Stomach (tissue), 9 donors: ENCODE measurements around the gene TMEM106C. TPM values are rescaled to one million over a fixed set of nuclear protein-coding genes. Genes with fewer than 3 reads are reported as not detected.

ENCODE experiments used
- DNase-seq, 2 donors: peaks; one replicate each; pipeline versions ENCODE4 v3.0.0 to v3.0.0-alpha.2; 2013 to 2019
- H3K27ac ChIP-seq, 5 donors: fragments of 200-600 bp in 4 of 5; sonication (generic) in 4 of 5; one replicate each; pipeline ENCODE4 v1.5.1; 2013 to 2019; ENCODE audit warnings: mild to moderate bottlenecking in 1 of 5, moderate library complexity in 1 of 5
- H3K27me3 ChIP-seq, 3 donors: fragments of 200-600 bp; sonication (generic); one replicate each; pipeline ENCODE4 v1.5.1; 2017 to 2019; ENCODE audit warnings: mixed run types in 1 of 3
- H3K36me3 ChIP-seq, 4 donors: fragments of 200-600 bp; sonication (generic); 1 replicate in 3 of 4; 2 replicates in 1 of 4; pipeline ENCODE4 v1.5.1; 2016 to 2019
- H3K4me1 ChIP-seq, 4 donors: fragments of 200-600 bp; sonication (generic); one replicate each; pipeline ENCODE4 v1.5.1; 2016 to 2019
- H3K4me3 ChIP-seq, 4 donors: fragments of 200-600 bp; sonication (generic) in 3 of 4; one replicate each; pipeline ENCODE4 v1.5.1; 2016 to 2019; ENCODE audit warnings: mild to moderate bottlenecking in 1 of 4
- H3K9me3 ChIP-seq, 4 donors: fragments of 200-600 bp; sonication (generic); one replicate each; pipeline ENCODE4 v1.5.1; 2016 to 2019
- CTCF ChIP-seq, 7 experiments: fragments of 450-650 bp in 4 of 7; fragments of 200-600 bp in 3 of 7; sonication (generic) in 3 of 7; IDR thresholded peaks; one replicate each; pipeline ENCODE4 v1.5.1; 2016 to 2019; ENCODE audit warnings: antibody characterized with exemption in 7 of 7, control low read depth in 2 of 7, mild to moderate bottlenecking in 1 of 7
- EP300 ChIP-seq: sonication (generic); formaldehyde crosslinking; IDR thresholded peaks from one replicate; pipeline ENCODE4 v1.6.1; 2017; ENCODE audit warnings: antibody characterized with exemption
- POLR2A ChIP-seq, 4 donors: fragments of 450-650 bp; IDR thresholded peaks; one replicate each; pipeline ENCODE4 v1.6.1; 2016; ENCODE audit warnings: antibody characterized with exemption in 4 of 4, control low read depth in 2 of 4, mild to moderate bottlenecking in 1 of 4, moderate library complexity in 1 of 4
- POLR2AphosphoS5 ChIP-seq, 3 donors: sonication (generic); formaldehyde crosslinking; IDR thresholded peaks; one replicate each; pipeline ENCODE4 v1.6.1; 2016; ENCODE audit warnings: antibody characterized with exemption in 3 of 3
- WGBS, 5 donors: extraction: QIAGEN DNeasy Blood & Tissue Kit in 3 of 5; methylation state at CpG; one replicate each; pipeline versions ENCODE4 v1.1.5 to v1.1.7; 2013 to 2018; 5-methylcytosine and 5-hydroxymethylcytosine counted together
- intact Hi-C: fragments of 100-400 bp; cut with DNase I; formaldehyde crosslinking; loops from one replicate; pipeline ENCODE4 v1.15.1; 2023; ENCODE audit warnings: low total_unique reads
- polyA plus RNA-seq, 3 donors: library from polyadenylated mRNA; stranded (reverse); fragments of 200-250 nt; gene quantifications; one replicate each; pipeline ENCODE4 v1.2.3, GENCODE V29; 2013
- total RNA-seq, 5 donors: library from RNA; depleted of rRNA; stranded (reverse); fragments of >200 nt; gene quantifications; one replicate each; pipeline versions ENCODE4 v1.1.0 to v1.2.3, GENCODE V29; 2014 to 2016
- donor health status: healthy with polysubstance abuse.
- donor health status: Bipolar disorder and iron deficiency.
- donor health status: healthy.

TMEM106C gene
- total and polyA plus RNA-seq, 8 donors = 29.8 to 254 (median 61.9) TPM

DNA sequence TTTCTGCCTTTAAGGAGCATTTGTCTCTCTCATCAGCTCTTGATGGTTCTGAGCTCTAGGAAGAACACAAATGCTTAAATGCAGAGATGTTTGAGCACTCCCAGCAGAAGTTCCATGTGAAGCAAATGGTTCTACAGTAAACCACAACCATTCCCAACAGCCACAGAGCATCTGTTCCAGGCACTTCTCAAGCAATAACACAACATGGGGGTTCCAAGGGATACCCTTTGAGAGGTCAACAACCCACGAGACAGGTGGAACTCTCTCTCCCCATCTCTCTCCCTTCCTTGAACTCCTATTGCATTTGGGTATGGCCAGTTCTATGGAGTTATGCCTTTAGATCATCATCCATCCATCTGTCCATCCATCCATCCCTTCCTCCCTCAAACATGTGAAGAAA lies 46.1 kb downstream of the TMEM106C start:
- TF ChIP-seq CTCF (IDR thresholded peaks at IDR 0.05) (no peak), EP300 (no peak), POLR2AphosphoS5 (IDR thresholded peaks at IDR 0.05) (no peak), POLR2A (IDR thresholded peaks at IDR 0.05) (no peak)
- Histone ChIP-seq H3K27ac (no peak overlapping the region), H3K27me3 (peaks cover 4 to 70% (median 17%) of the 10 kb centered on the region in 3 donors), H3K4me1 (peaks cover 6 to 9% (median 8%) of the 10 kb centered on the region in 4 donors), H3K36me3 (no peaks in the 10 kb centered on the region), H3K9me3 (no peaks in the 10 kb centered on the region), H3K4me3 (no peak overlapping the region)
- 47 to 74% (median 60%) methylated on average over 1 of the region's 1 CpG for WGBS, 5 donors
- no peak for DNase-seq
- intact Hi-C loops = no loop called here

- H3K27me3 ChIP-seq = peaks cover 0 to 60% (median 7%) of the 10 kb centered on the region in 3 donors
- H3K9me3 ChIP-seq = no peaks in the 10 kb centered on the region
- 65 to 77% (median 72%) methylated on average over 6 to 7 of the region's 7 CpGs for WGBS, 5 donors
- H3K4me1 ChIP-seq = no peaks in the 10 kb centered on the region
- no peak overlapping the region for H3K4me3 ChIP-seq
- DNase-seq = no peak
- H3K36me3 ChIP-seq = no peaks in the 10 kb centered on the region
- TF ChIP-seq POLR2AphosphoS5 (IDR thresholded peaks at IDR 0.05) = no peak
- TF ChIP-seq CTCF (IDR thresholded peaks at IDR 0.05) = no peak
- TF ChIP-seq POLR2A (IDR thresholded peaks at IDR 0.05) = no peak
- TF ChIP-seq EP300 = no peak
- intact Hi-C loops = no loop called here
- H3K27ac ChIP-seq = no peak overlapping the region
These were observed 47.1 kb downstream of the TMEM106C start for GRCh38 chr12:48010366-48010970.

DNA sequence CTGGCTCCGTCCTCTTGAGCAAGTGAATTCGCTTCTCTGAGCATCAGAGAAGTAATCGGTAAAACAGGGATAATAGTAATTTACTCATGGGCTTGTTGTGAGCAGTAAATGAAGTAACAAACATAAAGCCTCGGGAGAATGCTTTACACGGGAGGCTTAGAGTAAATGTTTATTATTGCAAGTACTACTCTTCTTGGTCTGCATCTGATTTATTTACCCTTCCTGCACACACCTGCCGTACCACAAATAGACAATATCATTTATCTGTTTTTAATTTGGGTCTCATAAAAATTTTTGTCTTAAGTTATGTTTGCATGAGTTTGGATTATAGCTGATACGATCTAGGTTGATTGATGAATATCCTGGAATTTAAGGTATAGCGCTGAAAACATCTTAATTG lies 48.7 kb downstream of the TMEM106C start:
- intact Hi-C loops = no loop called here
- H3K4me3 ChIP-seq = no peak overlapping the region
- H3K4me1 ChIP-seq = no peaks in the 10 kb centered on the region
- TF ChIP-seq POLR2AphosphoS5 (IDR thresholded peaks at IDR 0.05) (no peak), CTCF (IDR thresholded peaks at IDR 0.05) (no peak), POLR2A (IDR thresholded peaks at IDR 0.05) (no peak), EP300 (no peak)
- H3K27ac ChIP-seq = no peak overlapping the region
- H3K9me3 ChIP-seq = no peaks in the 10 kb centered on the region
- 62 to 73% (median 67%) methylated on average over 8 of the region's 8 CpGs for WGBS, 5 donors
- DNase-seq = no peak
- peaks cover 0 to 55% (median 0%) of the 10 kb centered on the region in 3 donors for H3K27me3 ChIP-seq
- H3K36me3 ChIP-seq = no peaks in the 10 kb centered on the region

- peaks cover 0 to 4% (median 0%) of the 10 kb centered on the region in 4 donors for H3K4me1 ChIP-seq
- no peak overlapping the region for H3K4me3 ChIP-seq
- intact Hi-C loops = no loop called here
- peak; percentile 54 to 92 for DNase-seq
- TF ChIP-seq EP300 (no peak), POLR2A (IDR thresholded peaks at IDR 0.05) (no peak), CTCF (IDR thresholded peaks at IDR 0.05) (no peak), POLR2AphosphoS5 (IDR thresholded peaks at IDR 0.05) (peak in 1 of 3 donors; percentile 19)
- WGBS, 5 donors = 28 to 47% (median 34%) methylated on average over 2 of the region's 2 CpGs
- no peaks in the 10 kb centered on the region for H3K36me3 ChIP-seq
- H3K27me3 ChIP-seq = peaks cover 0 to 48% (median 0%) of the 10 kb centered on the region in 3 donors
- no peaks in the 10 kb centered on the region for H3K9me3 ChIP-seq
- H3K27ac ChIP-seq = no peak overlapping the region
These were observed 49.9 kb downstream of the TMEM106C start for GRCh38 chr12:48013287-48013686.
